ENCODE measurements around the gene DTX3. TPM values are rescaled to one million over a fixed set of nuclear protein-coding genes. Genes with fewer than 3 reads are reported as not detected.

The DTX3 gene
- polyA plus RNA-seq, 1 donor from 2014 or later = 141 TPM

GRCh38 chr12:57626921-57627445 lies 22.4 kb downstream of the DTX3 start:
- no peaks in the 10 kb centered on the region for H3F3A ChIP-seq (ENCODE audit: insufficient read depth, low read length, poor library complexity, severe bottlenecking)
- no peak overlapping the region for H3K4me2 ChIP-seq (ENCODE audit: low read length)
- H3K79me2 ChIP-seq (replicated peaks; ENCODE audit: insufficient read depth, low read length) = peaks cover 7% of the 10 kb centered on the region
- H3K27ac ChIP-seq (ENCODE audit: low read length) = no peak overlapping the region
- H4K20me1 ChIP-seq (ENCODE audit: insufficient read depth) = no peaks in the 10 kb centered on the region
- H3K27me3 ChIP-seq (ENCODE audit: insufficient read depth, low read depth, low read length) = peaks cover 74% of the 10 kb centered on the region
- TF ChIP-seq RAD21 (conservative IDR thresholded peaks at IDR 0.05) (no peak), EZH2 (IDR thresholded peaks at IDR 0.05; ENCODE audit: borderline replicate concordance, insufficient read depth, low read length, poor library complexity, severe bottlenecking) (no peak), TAF1 (IDR thresholded peaks at IDR 0.05; ENCODE audit: low read depth) (no peak), POLR2AphosphoS5 (IDR thresholded peaks at IDR 0.05) (no peak), SMC3 (conservative IDR thresholded peaks at IDR 0.05; ENCODE audit: poor library complexity) (no peak)
- H3K9me3 ChIP-seq (ENCODE audit: low read length) = no peaks in the 10 kb centered on the region
- no peak overlapping the region for H3K4me3 ChIP-seq (ENCODE audit: low read length)
- H3K36me3 ChIP-seq (ENCODE audit: insufficient read depth, low read length) = peaks cover 14% of the 10 kb centered on the region
- no peaks in the 10 kb centered on the region for H3K9me2 ChIP-seq (ENCODE audit: insufficient read depth, low read length)
- no peak overlapping the region for H3K9ac ChIP-seq (ENCODE audit: low read length)
- H2AFZ ChIP-seq (ENCODE audit: low read depth, low read length) = no peak overlapping the region

GRCh38 chr12:57627501-57628279 lies 23.1 kb downstream of the DTX3 start:
- H3K4me2 ChIP-seq (ENCODE audit: low read length) = no peak overlapping the region

GRCh38 chr12:57628280-57629191 lies 23.9 kb downstream of the DTX3 start:
- Histone ChIP-seq H3K4me3 (ENCODE audit: low read length) (peak overlapping the region; percentile 38), H3K79me2 (replicated peaks; ENCODE audit: insufficient read depth, low read length) (peaks cover 7% of the 10 kb centered on the region), H3K9ac (ENCODE audit: low read length) (no peak overlapping the region), H3F3A (ENCODE audit: insufficient read depth, low read length, poor library complexity, severe bottlenecking) (no peaks in the 10 kb centered on the region), H3K4me2 (ENCODE audit: low read length) (no peak overlapping the region), H3K27me3 (ENCODE audit: insufficient read depth, low read depth, low read length) (peaks cover 58% of the 10 kb centered on the region), H3K9me2 (ENCODE audit: insufficient read depth, low read length) (no peaks in the 10 kb centered on the region), H3K9me3 (ENCODE audit: low read length) (no peaks in the 10 kb centered on the region), H3K27ac (ENCODE audit: low read length) (no peak overlapping the region), H3K36me3 (ENCODE audit: insufficient read depth, low read length) (peaks cover 14% of the 10 kb centered on the region), H4K20me1 (ENCODE audit: insufficient read depth) (no peaks in the 10 kb centered on the region), H2AFZ (ENCODE audit: low read depth, low read length) (no peak overlapping the region)
- TF ChIP-seq TAF1 (IDR thresholded peaks at IDR 0.05; ENCODE audit: low read depth) (no peak), RAD21 (conservative IDR thresholded peaks at IDR 0.05) (no peak), MXI1 (conservative IDR thresholded peaks at IDR 0.05; ENCODE audit: poor library complexity, severe bottlenecking) (no peak), EZH2 (IDR thresholded peaks at IDR 0.05; ENCODE audit: borderline replicate concordance, insufficient read depth, low read length, poor library complexity, severe bottlenecking) (no peak), EP300 (conservative IDR thresholded peaks at IDR 0.05; ENCODE audit: poor library complexity, severe bottlenecking) (no peak), REST (IDR thresholded peaks at IDR 0.05; ENCODE audit: borderline replicate concordance) (no peak), POLR2AphosphoS5 (IDR thresholded peaks at IDR 0.05) (no peak)

More at GRCh38 chr12:57627501-57628279, 23.1 kb downstream of the DTX3 start:
- H3K27me3 ChIP-seq (ENCODE audit: insufficient read depth, low read depth, low read length) = peaks cover 67% of the 10 kb centered on the region
- H3K9ac ChIP-seq (ENCODE audit: low read length) = no peak overlapping the region
- H3K9me2 ChIP-seq (ENCODE audit: insufficient read depth, low read length) = no peaks in the 10 kb centered on the region
- peaks cover 7% of the 10 kb centered on the region for H3K79me2 ChIP-seq (replicated peaks; ENCODE audit: insufficient read depth, low read length)
- no peaks in the 10 kb centered on the region for H4K20me1 ChIP-seq (ENCODE audit: insufficient read depth)
- no peaks in the 10 kb centered on the region for H3F3A ChIP-seq (ENCODE audit: insufficient read depth, low read length, poor library complexity, severe bottlenecking)
- TF ChIP-seq RAD21 (conservative IDR thresholded peaks at IDR 0.05) (no peak), CTCF (IDR thresholded peaks at IDR 0.05; ENCODE audit: poor library complexity, severe bottlenecking) (peak; percentile 14)
- H3K36me3 ChIP-seq (ENCODE audit: insufficient read depth, low read length) = peaks cover 14% of the 10 kb centered on the region
- H3K4me3 ChIP-seq (ENCODE audit: low read length) = peak overlapping the region; percentile 38
- H3K9me3 ChIP-seq (ENCODE audit: low read length) = no peaks in the 10 kb centered on the region
- no peak overlapping the region for H2AFZ ChIP-seq (ENCODE audit: low read depth, low read length)
- no peak overlapping the region for H3K27ac ChIP-seq (ENCODE audit: low read length)
